ENCODE measurements around the gene ATRNL1.

Gene ATRNL1

GRCh38 chr10:115998301-115998700 lies 905.1 kb downstream of the ATRNL1 start:
- no peak for FAIRE-seq

All from endometrium (tissue), 2 donors.